ENCODE data around the gene POLR1C.
"Not testable (repeated sequence)": the region's sequence is repeated elsewhere in the genome, so short reads cannot be mapped to it uniquely, and the experiment has no call there.

Gene POLR1C

DNA sequence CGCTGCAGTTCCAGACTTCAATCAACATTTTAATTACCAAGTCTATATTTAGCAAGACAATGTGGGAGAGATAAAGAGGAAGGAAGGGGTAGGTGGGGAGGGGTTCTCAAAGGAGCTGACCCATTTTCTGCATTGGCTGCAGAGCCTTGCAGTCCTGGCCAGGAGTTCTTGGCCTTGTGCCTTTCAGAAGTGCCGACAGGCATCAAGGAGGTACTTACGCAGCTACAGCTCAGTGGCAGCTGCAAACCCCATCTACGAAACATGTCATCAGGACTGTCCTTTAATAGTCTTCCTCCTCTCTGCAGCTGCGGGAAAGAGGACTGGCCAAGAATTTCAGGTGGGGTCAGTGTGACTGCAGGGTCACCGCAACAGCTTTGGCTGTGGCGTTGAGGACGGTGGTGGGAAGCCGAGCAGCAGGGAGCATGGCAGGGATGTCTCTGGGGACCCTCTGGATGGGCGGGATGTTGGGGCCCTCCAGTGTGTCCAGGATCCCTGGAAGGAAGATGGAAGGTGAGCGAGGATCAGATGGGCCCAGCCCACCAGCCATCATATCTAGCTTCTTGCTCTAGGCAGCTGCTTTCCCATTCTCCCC is 5.0 kb upstream of the POLR1C start:
- DNase-seq, result no peak

DNA sequence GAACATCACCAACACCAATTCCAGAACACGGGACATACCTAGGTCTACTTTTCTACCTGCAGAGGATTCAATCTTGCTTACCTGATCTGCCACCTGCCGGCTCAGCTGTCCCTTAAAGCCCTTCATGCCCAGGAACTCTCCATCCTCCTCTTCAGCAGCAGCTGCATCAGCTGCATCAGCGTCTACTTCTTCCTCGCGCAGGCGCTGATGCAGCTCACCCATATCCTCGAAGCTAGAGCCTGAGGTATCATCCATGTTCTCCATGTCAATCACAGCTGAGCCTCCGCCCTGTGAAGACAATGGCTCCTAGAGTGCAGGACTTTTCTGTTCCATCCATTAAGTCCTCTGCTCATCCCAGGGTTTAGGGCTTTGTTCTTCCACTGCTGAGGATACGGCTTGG is 1.1 kb upstream of the POLR1C start:
- DNase-seq, result no peak

DNA sequence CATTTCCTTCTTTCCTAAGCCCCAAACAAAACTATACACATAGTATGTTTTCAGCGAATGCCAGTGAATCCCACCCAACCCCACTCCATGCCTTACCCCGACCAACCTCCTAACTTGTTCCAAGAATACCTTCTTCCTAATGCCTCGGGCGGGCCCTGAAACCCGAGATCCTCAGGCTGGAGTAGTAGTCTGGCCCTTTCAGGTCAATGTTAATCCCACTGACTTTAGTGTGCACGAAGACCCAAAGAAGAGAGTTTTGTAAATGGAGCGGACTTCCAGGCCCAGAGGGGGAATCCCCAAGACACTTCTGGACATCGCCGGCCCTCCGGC is 557 bp upstream of the POLR1C start:
- no peak for DNase-seq

DNA sequence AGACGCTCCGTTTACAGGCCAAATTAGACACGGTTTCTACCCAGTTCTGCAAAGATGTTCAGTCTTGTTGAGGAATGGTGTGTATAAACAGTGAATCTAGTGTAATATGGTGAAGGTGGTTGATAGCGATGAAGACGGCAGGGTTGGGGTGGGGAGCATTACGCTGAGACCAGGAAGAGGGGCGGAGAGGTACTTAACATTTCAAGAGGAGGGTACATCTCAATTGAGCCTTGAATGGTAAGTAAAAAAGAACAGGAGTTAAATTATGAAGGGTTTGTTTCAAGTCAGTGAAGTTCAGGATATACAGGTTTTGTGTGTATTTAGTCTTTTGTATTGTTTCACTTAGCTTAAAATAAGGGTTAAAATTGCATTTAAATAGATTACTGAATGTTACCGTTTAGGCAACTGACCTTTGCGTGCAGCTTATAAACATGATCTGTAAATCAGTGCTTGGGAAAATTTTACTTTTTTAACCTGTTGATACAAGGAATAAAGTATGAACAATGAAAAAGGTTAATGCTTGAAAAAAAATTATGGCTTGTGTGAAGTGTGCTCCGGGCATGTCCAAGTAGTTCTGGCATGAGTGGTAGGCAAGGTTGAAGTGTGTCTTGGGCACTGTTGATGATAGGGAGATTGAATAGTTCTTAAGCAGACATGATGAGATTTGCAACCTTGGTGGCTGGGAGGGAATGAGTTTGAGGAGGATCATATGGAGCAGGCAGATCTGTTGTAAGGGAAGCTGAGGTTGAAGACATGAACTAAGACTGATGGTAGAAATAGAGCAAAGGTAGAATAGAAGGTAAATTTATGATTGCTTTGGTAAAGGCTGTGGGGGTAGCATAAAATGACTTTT is 842 bp downstream of the POLR1C start:
- no peak for DNase-seq

DNA sequence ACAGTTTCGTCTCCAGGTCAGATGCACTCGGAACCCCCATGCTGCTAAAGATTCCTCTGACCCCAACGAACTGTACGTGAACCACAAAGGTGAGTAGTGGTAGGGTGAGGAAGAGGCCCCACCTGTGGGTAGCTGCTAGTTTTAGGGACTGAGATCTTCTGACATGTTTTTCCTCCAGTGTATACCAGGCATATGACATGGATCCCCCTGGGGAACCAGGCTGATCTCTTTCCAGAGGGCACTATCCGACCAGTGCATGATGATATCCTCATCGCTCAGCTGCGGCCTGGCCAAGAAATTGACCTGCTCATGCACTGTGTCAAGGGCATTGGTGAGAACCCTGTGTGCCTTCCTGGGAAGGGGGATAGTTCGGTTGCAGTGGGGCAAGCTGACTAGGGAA is 3.2 kb downstream of the POLR1C start:
- DNase-seq, result no peak

DNA sequence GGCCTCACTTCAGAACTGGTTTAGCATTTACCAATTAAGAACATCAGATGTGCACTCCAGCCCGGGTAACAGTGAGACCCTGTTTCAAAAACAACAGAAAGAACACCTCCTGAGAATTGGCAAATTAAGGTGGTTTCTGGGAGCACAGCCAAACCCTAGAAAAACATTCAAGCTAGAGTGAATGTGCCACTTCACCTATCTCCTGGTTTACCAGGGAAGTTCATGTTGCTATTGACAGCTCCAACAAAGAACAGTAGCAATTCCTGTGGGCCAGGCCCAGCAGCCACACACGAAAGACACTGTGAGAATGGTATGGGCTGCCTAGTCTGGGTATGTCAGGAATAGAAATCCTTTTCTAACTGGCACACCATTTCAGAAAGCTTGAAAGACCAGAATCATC is 4.9 kb downstream of the POLR1C start:
- DNase-seq, result no peak

DNA sequence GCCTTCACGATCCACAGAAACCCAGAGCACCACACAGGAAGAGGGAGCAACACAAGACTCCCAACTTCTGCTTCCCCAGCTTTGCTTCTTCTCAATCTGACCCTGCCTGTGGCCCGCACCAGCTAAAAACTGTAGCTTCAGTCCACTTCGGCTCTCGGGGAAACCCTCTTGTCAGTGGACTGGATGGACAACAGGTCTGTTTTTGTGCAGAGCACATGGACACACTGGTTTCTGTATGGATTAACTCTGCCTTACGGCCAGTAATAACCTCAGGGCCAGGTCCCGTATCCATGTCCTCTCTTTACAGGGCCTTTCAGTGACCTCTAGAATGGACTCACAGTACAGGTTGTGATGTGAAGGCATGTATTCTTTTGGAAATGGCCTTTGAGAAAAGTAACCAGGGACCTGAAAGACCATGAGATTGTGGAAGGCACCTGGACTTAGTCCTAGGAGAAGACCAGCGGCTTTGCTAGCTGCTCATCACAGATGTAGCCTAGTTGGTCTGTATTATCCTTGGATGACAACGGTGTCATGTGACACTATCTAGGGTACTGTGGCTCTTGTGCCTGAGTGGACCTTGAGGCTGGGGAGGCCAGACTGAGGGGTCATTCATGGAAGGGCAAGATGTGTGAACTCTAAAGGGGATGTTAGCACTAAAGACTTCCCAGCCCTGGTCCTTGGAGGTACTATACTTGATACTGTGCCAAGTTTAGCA is 5.8 kb downstream of the POLR1C start:
- DNase-seq, result no peak

DNA sequence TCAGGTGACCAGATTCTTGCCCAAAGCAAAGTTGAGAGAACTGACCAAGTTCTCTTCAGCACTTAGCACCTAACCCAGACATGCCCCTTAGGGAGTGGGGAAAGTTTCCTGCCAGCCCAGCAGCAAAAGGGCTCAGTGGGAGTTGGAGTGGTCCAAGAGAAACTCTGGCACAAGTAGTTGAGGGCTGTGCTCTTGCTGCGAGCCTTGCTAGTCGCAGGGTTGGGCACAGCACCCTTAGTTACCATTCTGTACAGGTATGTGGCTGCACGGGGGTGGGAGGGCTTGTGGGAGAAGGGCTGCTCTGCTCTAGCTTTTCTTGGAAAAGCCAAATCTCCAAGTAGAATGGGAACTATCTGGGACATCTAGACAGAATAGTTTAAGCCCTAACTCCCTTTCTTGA is 6.4 kb downstream of the POLR1C start:
- no peak for DNase-seq

DNA sequence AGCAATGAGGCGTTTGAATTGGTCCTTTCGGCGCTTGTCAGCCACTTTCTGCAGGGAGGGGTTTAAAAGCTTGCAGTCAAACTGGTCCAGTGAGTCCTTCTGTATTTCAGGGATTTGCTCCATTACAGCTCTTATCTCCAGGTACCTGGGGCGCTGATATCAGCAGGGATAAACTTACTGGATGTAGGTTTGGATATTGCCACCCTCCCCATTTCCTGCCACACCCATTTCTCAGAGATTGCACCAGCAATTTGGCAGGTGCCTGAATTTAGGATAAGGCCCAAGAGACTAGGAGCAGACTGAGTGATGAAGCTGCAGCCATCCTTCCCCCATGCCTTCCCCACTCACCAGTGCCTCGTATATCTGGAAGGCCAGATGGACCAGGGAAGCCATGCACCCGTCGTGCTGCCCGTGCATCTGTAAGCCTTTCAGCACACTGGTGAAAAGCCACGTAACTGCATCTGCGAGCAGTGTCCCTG is 7.6 kb downstream of the POLR1C start:
- no peak for DNase-seq

DNA sequence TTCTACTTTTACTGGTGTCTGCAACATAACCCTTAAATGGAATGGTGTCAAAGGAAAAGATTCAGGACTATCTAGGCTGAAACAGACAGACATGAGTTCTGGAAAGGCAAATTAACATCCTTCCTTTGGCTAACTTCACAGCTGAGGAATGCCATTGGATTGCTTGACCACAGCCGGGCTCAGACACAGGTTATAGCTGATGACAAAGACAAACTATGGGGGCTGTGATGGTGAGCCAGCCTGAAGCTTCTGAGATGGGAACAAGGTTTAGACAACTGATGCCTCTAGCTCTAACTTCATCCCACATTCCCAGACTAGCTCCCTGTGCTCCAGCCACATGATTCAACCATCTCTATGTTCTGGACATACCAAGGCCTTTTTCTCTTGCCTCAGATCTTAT is 15.3 kb downstream of the POLR1C start:
- DNase-seq, result no peak

DNA sequence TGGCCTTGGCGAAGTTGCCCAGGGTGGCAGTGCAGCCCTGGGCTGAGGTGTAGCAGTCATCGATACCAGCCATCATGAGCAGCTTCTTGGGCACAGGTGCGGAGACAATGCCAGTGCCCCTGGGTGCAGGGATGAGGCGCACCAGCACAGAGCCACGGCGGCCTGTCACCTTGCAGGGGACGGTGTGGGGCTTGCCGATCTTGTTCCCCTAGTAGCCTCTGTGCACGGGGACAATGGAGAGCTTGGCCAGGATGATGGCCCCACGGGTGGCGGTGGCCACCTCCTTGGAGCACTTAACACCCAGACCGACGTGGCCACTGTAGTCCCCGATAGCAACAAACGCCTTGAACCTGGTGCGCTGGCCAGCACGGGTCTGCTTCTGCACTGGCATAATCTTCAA is 22.1 kb downstream of the POLR1C start:
- DNase-seq, result not testable (repeated sequence)

DNA sequence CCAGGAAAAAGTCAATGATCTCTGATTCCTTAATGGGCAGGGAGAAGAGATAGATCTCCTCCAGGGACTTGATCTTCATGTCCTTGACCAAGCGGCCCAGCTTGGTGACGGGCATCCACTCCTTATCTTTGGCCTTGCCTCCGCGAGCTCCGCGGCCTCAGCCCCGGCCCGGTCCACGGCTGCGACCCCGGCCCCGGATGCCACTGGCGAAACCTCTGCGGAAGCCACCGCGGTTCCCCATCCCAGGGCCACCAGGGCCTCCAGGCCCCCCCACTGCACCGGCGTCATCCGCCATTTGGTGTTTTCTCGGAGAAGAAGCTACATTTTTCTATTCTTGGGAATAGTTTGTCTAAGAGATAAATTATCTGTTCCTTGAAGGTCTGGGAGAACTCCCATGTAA is 22.5 kb downstream of the POLR1C start:
- not testable (repeated sequence) for DNase-seq

DNA sequence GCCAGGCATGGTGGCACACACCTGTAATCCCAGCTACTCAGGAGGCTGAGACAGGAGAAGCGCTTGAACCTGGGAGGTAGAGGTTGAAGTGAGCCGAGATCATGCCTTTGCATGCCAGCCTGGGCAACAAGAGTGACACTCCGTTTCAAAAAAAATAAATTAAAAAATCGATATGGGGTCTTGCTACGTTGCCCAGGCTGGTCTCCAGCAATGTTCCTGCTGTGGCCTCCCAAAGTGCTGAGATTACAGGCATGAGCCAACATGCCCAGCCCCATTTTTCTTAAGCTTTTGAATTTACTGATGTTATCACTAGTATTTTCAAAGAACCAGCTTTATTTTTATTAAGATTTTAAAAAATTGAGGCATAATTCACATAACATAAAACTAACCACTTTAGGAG is 23.6 kb downstream of the POLR1C start:
- DNase-seq, result no peak

DNA sequence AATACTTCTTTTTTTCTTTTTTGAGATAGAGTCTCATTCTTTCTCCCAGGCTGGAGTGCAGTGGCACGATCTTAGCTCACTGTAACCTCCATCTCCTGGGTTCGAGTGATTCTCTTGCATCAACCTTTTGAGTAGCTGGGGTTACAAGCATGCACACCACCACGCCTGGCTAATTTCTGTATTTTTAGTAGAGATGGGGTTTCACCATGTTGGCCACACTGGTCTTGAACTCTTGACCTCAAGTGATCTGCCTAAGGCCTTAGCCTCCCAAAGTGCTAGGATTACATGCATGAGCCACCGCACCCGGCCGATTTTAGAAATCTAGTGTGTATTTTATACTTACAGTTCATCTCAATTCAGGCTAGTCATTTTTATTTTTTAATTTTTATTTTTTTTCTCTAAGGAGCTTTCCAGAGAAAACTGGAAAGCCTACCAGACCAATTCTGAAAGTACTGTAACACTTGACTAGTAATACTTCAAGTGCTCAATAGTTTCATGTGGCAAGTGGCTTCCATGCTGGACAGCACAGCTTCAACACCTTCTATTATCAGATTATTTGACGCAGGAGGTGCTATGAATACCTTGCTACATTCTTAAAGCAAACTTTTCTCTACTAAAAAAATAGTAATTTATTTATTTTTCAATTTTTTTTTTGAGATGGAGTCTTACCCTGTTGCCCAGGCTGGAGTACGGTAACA is 25.0 kb downstream of the POLR1C start:
- DNase-seq, result no peak

DNA sequence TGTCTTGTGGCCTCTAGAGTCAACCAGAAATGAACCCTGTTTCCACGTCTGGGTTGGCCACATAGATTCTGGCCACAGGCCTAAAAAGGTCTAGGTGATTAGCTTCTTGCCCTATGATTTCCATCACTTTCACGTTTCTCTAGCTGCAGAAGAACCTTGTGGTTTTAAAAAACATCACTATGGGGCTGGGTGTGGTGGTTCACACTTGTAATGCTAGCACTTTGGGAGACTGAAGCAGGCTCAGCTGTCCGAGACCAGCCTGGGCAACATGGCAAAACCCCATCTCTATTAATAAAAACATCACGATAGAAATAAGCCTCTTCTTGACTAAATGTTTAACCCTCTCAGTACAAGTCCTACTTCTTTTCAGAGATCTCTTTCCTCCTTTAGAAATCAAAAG is 27.6 kb downstream of the POLR1C start:
- no peak for DNase-seq

DNA sequence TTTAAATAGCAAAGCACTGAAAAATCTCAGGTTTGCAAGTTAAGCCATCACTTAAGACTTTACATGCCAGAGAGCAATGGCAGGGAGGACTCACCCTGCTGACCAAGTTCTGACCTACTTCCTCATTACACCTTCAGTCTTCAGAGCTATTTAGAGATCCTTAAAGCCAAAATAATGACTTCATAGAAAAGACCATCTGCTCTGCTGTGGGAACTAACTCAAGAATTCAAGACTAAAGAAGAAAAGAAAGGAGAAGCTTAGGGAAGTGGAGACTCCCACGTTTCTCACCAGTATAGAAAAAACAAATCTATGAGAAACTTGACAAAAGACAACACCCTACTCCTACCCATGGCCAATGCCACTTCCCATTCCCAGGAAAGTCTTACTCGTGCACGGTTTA is 30.3 kb downstream of the POLR1C start:
- DNase-seq, result no peak

DNA sequence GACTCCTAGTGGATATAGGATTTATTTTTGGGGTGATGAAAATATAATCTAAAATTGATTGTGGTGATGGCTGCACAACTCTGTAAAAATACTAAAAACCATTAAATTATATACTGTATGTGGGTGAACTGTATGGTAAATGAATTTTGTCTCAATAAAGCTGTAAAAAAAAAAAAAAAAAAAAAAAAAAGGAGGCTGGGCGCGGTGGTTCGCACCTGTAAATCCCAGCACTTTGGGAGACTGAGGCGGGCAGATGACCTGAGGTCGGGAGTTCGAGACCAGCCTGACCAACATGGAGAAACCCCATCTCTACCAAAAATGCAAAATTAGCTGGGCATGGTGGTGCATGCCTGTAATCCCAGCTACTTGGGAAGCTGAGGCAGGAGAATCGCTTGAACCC is 40.7 kb downstream of the POLR1C start:
- not testable (repeated sequence) for DNase-seq

DNA sequence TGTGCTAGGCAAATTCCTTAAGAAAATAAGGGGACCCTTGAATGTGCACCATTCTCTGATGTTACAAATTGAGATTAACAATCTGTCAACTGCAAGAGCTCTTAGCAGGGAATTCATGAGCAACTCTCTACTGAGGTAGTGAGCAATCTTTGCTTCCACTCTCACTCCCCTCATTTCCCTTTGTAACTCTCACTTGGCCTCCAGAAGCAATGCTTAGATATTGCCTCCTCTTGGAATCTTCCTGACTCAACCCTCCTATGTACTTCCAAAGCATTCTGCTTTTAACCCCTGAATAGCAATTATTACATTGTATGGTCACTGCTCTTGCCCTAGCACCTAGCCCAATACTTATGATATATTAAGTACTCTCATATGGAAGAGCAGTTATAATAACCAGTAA is 42.4 kb downstream of the POLR1C start:
- DNase-seq, result no peak

DNA sequence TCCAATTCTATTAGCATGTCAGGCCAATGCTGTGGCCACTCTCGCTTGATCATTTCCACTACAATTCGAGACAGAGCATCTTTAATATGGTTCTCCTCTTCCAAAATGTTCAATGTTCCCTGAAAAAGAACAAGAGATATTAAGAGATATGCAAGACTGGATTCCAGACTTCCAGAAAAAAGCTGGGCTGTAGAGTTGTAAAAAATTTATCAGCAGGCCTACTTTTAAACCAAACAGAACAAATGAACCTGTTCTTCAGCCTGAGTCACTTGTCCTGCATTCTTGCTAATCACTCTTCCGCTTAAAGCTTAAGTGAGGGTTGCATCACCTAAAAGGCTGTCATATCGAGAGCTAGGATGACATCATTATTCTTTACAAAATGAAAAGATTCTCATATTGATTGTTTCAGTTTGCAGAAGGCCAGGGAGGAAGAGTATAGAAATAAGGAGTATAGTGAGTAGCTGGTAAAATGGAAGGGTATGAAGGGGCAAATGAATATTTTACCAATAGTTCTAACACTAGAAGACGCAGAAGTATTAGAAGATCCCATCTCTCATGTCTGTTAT is 54.1 kb downstream of the POLR1C start:
- DNase-seq, result no peak

Measured in NCI-H748 treated with DMSO at 0.1 percent for 48 hours (cell line).